ENCODE results near the gene PCDHGC4. TPM values are rescaled to one million over a fixed set of nuclear protein-coding genes. Genes with fewer than 3 reads are reported as not detected.
A peak's percentile ranks its signal among the peaks of the same experiment; 100 is the strongest.

PCDHGC4 gene
- total RNA-seq, 4 donors from 2014 or later = 3.3 to 11.7 (median 5.1) TPM

GRCh38 chr5:141528291-141528984, 43.6 kb downstream of the PCDHGC4 start:
- no peaks in the 10 kb centered on the region for H3K27me3 ChIP-seq
- no peaks in the 10 kb centered on the region for H3K9me3 ChIP-seq
- 69 to 73% methylated on average over 11 of the region's 11 CpGs for WGBS, 2 donors
- peaks cover 0 to 47% (median 4%) of the 10 kb centered on the region in 3 donors for H3K36me3 ChIP-seq
- DNase-seq (ENCODE audit: low spot score in 2 of 2) = peak; percentile 27 to 33
- H3K27ac ChIP-seq = peak overlapping the region; percentile 52 to 83 (median 67)
- peaks cover 0 to 42% (median 10%) of the 10 kb centered on the region in 4 donors for H3K4me1 ChIP-seq
- no peak overlapping the region for H3K4me3 ChIP-seq
- no peak for TF ChIP-seq CTCF (IDR thresholded peaks at IDR 0.05)
- peak in 1 of 2 donors; percentile 62 for TF ChIP-seq EP300 (IDR thresholded peaks at IDR 0.05)

- Histone ChIP-seq H3K4me1 (peaks cover 0 to 36% (median 7%) of the 10 kb centered on the region in 4 donors), H3K4me3 (no peak overlapping the region), H3K9me3 (no peaks in the 10 kb centered on the region), H3K27ac (peak overlapping the region; percentile 52 to 83 (median 67)), H3K36me3 (peaks cover 0 to 52% (median 8%) of the 10 kb centered on the region in 3 donors), H3K27me3 (no peaks in the 10 kb centered on the region)
- WGBS, 2 donors = 55 to 59% methylated on average over 5 of the region's 5 CpGs
- DNase-seq (ENCODE audit: low spot score in 2 of 2) = peak in 1 of 2 donors; percentile 24
- TF ChIP-seq EP300 (IDR thresholded peaks at IDR 0.05) (no peak), CTCF (IDR thresholded peaks at IDR 0.05) (no peak), POLR2A (IDR thresholded peaks at IDR 0.05) (no peak)
Measured at GRCh38 chr5:141529002-141529401, 44.2 kb downstream of the PCDHGC4 start.

GRCh38 chr5:141529873-141530272, 45.0 kb downstream of the PCDHGC4 start:
- no peak for DNase-seq (ENCODE audit: low spot score in 2 of 2)
- 91 to 93% methylated on average over 7 of the region's 7 CpGs for WGBS, 2 donors
- peak overlapping the region in 2 of 4 donors; percentile 53 to 81 for H3K27ac ChIP-seq
- peaks cover 0 to 28% (median 2%) of the 10 kb centered on the region in 4 donors for H3K4me1 ChIP-seq
- H3K4me3 ChIP-seq = no peak overlapping the region
- H3K36me3 ChIP-seq = peaks cover 0 to 56% (median 8%) of the 10 kb centered on the region in 3 donors
- H3K9me3 ChIP-seq = no peaks in the 10 kb centered on the region
- H3K27me3 ChIP-seq = no peaks in the 10 kb centered on the region
- TF ChIP-seq POLR2A (IDR thresholded peaks at IDR 0.05) = no peak
- no peak for TF ChIP-seq EP300 (IDR thresholded peaks at IDR 0.05)
- no peak for TF ChIP-seq CTCF (IDR thresholded peaks at IDR 0.05)

- Histone ChIP-seq H3K27me3 (no peaks in the 10 kb centered on the region), H3K9me3 (no peaks in the 10 kb centered on the region), H3K4me3 (no peak overlapping the region), H3K27ac (no peak overlapping the region), H3K4me1 (peaks cover 0 to 15% (median 0%) of the 10 kb centered on the region in 4 donors), H3K36me3 (peaks cover 0 to 36% (median 8%) of the 10 kb centered on the region in 3 donors)
- no peak for TF ChIP-seq EP300 (IDR thresholded peaks at IDR 0.05)
- no peak for TF ChIP-seq CTCF (IDR thresholded peaks at IDR 0.05)
- no peak for TF ChIP-seq POLR2A (IDR thresholded peaks at IDR 0.05)
- no peak for DNase-seq (ENCODE audit: low spot score in 2 of 2)
- WGBS, 2 donors = 95 to 97% methylated on average over 1 of the region's 1 CpG
Measured at GRCh38 chr5:141532726-141533125, 47.9 kb downstream of the PCDHGC4 start.

- TF ChIP-seq CTCF (IDR thresholded peaks at IDR 0.05) (no peak), EP300 (IDR thresholded peaks at IDR 0.05) (no peak), POLR2A (IDR thresholded peaks at IDR 0.05) (no peak)
- Histone ChIP-seq H3K4me1 (peaks cover 0 to 10% (median 0%) of the 10 kb centered on the region in 4 donors), H3K9me3 (no peaks in the 10 kb centered on the region), H3K27me3 (no peaks in the 10 kb centered on the region), H3K36me3 (peaks cover 0 to 24% (median 8%) of the 10 kb centered on the region in 3 donors), H3K4me3 (no peak overlapping the region), H3K27ac (no peak overlapping the region)
- 94 to 96% methylated on average over 1 of the region's 1 CpG for WGBS, 2 donors
- DNase-seq (ENCODE audit: low spot score in 2 of 2) = no peak
Measured at GRCh38 chr5:141533897-141534296, 49.1 kb downstream of the PCDHGC4 start.

Data from tibial nerve (tissue), 4 donors.